Keratinocyte (primary cell): ENCODE measurements around the gene LHFPL6. TPM values are rescaled to one million over a fixed set of nuclear protein-coding genes. Genes with fewer than 3 reads are reported as not detected.

ENCODE experiments used
- DNase-seq: peaks from one replicate; pipeline ENCODE4 v3.0.0-alpha.2; 2011; ENCODE audit warnings: low read depth, missing footprints, low spot score
- FAIRE-seq: peaks from 2 replicates; lab custom pipeline; 2011; peaks lifted over from hg19 to GRCh38; lab: Jason Lieb, UNC
- H2AFZ ChIP-seq: 2 replicates; pipeline ENCODE4 v1.6.0; 2012; ENCODE audit warnings: low read length, control low read depth, inconsistent platforms; ENCODE audit not compliant: control insufficient read depth
- H3K27ac ChIP-seq: 2 replicates; pipeline ENCODE4 v1.5.1; 2011; ENCODE audit warnings: low read length; ENCODE audit not compliant: control insufficient read depth, insufficient read depth
- H3K27me3 ChIP-seq: 3 replicates; pipeline ENCODE4 v1.6.0; 2011; ENCODE audit warnings: low read length; ENCODE audit not compliant: control insufficient read depth, insufficient read depth; ENCODE audit errors: extremely low read depth
- H3K36me3 ChIP-seq, 2 experiments: 2 replicates in 1 of 2; 3 replicates in 1 of 2; pipeline ENCODE4 v1.5.1; 2011; ENCODE audit warnings: low read length in 2 of 2, mild to moderate bottlenecking in 1 of 2; ENCODE audit not compliant: control insufficient read depth in 2 of 2, insufficient read depth in 2 of 2; ENCODE audit errors: extremely low read depth in 1 of 2
- H3K4me1 ChIP-seq: 3 replicates; pipeline ENCODE4 v1.5.1; 2011; ENCODE audit warnings: low read length; ENCODE audit not compliant: control insufficient read depth, insufficient read depth; ENCODE audit errors: extremely low read depth
- H3K4me2 ChIP-seq: 3 replicates; pipeline ENCODE4 v1.6.0; 2011; ENCODE audit warnings: low read depth, low read length; ENCODE audit not compliant: control insufficient read depth, insufficient read depth; ENCODE audit errors: extremely low read depth
- H3K4me3 ChIP-seq, 3 experiments: fragments of 200-600 bp in 1 of 3; sonication (generic) in 1 of 3; 2 replicates in 2 of 3; 3 replicates in 1 of 3; pipeline ENCODE4 v1.5.1; 2011 to 2016; ENCODE audit warnings: low read length in 3 of 3, mild to moderate bottlenecking in 3 of 3, control low read depth in 2 of 3, inconsistent platforms in 1 of 3, low read depth in 1 of 3, mixed read lengths in 1 of 3, mixed run types in 1 of 3, moderate library complexity in 1 of 3; ENCODE audit not compliant: control insufficient read depth in 2 of 3, insufficient read depth in 2 of 3; ENCODE audit errors: extremely low read depth in 1 of 3
- H3K79me2 ChIP-seq: 2 replicates; pipeline ENCODE4 v1.6.0; 2012; ENCODE audit warnings: low read length; ENCODE audit not compliant: control insufficient read depth, insufficient read depth
- H3K9ac ChIP-seq: 3 replicates; pipeline ENCODE4 v1.6.0; 2011; ENCODE audit warnings: low read length; ENCODE audit not compliant: control insufficient read depth, insufficient read depth; ENCODE audit errors: extremely low read depth
- H3K9me1 ChIP-seq: 3 replicates; pipeline ENCODE4 v1.6.0; 2011; ENCODE audit warnings: low read length; ENCODE audit not compliant: control insufficient read depth, insufficient read depth; ENCODE audit errors: extremely low read depth
- H3K9me3 ChIP-seq: 2 replicates; pipeline ENCODE4 v1.5.1; 2012; ENCODE audit warnings: low read depth, low read length; ENCODE audit not compliant: control insufficient read depth
- H4K20me1 ChIP-seq: 3 replicates; pipeline ENCODE4 v1.6.0; 2011; ENCODE audit warnings: low read length; ENCODE audit not compliant: control insufficient read depth, insufficient read depth; ENCODE audit errors: extremely low read depth
- EZH2 ChIP-seq: IDR thresholded peaks from one replicate; pipeline ENCODE4 v1.6.1; 2012; ENCODE audit warnings: inconsistent platforms, mild to moderate bottlenecking, low read length, moderate library complexity
- dilution Hi-C: fragments of 300-500 bp; cut with MboI; formaldehyde crosslinking; loops from one replicate; pipeline ENCODE4 v1.7.0; 2020; ENCODE audit warnings: low sequenced_read_pairs; ENCODE audit not compliant: extremely low pct_ligation_motif_present
- polyA plus RNA-seq, 5 experiments: library from polyadenylated mRNA; depleted of rRNA in 3 of 5; stranded (reverse) in 3 of 5; stranded (forward) in 1 of 5; unstranded in 1 of 5; fragments of >200 nt; gene quantifications; 1 replicate in 1 of 5; 2 replicates in 3 of 5; 3 replicates in 1 of 5; pipeline versions ENCODE4 v1.2.1 to v1.2.3, GENCODE V29; 2011 to 2012; ENCODE audit warnings: missing spikeins in 2 of 5, low read depth in 1 of 5, low replicate concordance in 1 of 5
- TF ChIP-seq, protein P1 (sequence below), 3 experiments: IDR thresholded peaks in 1 of 3; conservative IDR thresholded peaks in 1 of 3; optimal IDR thresholded peaks in 1 of 3; 2 replicates in 2 of 3; 3 replicates in 1 of 3; pipeline versions ENCODE3 to v1.5.1; 2011; ENCODE audit warnings: low read length in 3 of 3, mild to moderate bottlenecking in 3 of 3, moderate library complexity in 2 of 3, control low read depth in 1 of 3, inconsistent platforms in 1 of 3; ENCODE audit not compliant: insufficient read depth in 2 of 3; ENCODE audit errors: extremely low read depth in 1 of 3

LHFPL6 gene
- polyA plus RNA-seq, 1 donor (not counting 4 experiments of a cell fraction or from before 2014, with no cell fraction given): 15.8 TPM

DNA sequence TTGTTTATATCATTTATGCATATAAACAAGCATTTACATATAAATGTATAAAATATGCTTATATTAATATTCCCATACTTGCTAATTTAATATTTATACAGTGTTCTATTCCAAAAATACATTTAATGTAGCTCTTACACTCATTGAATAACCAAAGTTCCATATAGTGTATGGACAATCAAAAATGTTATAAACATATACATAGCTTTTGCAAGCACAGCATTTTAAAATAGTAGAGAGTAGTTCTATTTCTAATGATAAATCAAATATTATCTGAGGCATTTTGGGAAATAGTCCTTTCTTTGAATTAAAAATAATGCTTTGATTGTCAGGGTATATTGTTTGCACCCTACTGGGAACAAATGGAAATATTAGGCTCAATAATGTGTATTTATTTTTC, 30.0 kb upstream of the LHFPL6 start:
- DNase-seq (no peak), FAIRE-seq (no peak)
- TF ChIP-seq, protein P1, sequence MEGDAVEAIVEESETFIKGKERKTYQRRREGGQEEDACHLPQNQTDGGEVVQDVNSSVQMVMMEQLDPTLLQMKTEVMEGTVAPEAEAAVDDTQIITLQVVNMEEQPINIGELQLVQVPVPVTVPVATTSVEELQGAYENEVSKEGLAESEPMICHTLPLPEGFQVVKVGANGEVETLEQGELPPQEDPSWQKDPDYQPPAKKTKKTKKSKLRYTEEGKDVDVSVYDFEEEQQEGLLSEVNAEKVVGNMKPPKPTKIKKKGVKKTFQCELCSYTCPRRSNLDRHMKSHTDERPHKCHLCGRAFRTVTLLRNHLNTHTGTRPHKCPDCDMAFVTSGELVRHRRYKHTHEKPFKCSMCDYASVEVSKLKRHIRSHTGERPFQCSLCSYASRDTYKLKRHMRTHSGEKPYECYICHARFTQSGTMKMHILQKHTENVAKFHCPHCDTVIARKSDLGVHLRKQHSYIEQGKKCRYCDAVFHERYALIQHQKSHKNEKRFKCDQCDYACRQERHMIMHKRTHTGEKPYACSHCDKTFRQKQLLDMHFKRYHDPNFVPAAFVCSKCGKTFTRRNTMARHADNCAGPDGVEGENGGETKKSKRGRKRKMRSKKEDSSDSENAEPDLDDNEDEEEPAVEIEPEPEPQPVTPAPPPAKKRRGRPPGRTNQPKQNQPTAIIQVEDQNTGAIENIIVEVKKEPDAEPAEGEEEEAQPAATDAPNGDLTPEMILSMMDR (optimal IDR thresholded peaks at IDR 0.05 in 1 of 3, IDR thresholded peaks at IDR 0.05 in 1 of 3, conservative IDR thresholded peaks at IDR 0.05 in 1 of 3; ENCODE audit: extremely low read depth in 1 of 3, insufficient read depth in 2 of 3, low read length in 3 of 3): no peak
- no peak for TF ChIP-seq EZH2
- H3K4me2 ChIP-seq: no peak overlapping the region
- no peak overlapping the region for H2AFZ ChIP-seq
- no peaks in the 10 kb centered on the region for H3K79me2 ChIP-seq
- H4K20me1 ChIP-seq: no peaks in the 10 kb centered on the region
- H3K9me1 ChIP-seq: no peaks in the 10 kb centered on the region
- no peaks in the 10 kb centered on the region for H3K36me3 ChIP-seq
- no peak overlapping the region for H3K27ac ChIP-seq
- H3K9me3 ChIP-seq: no peaks in the 10 kb centered on the region
- H3K4me1 ChIP-seq: no peaks in the 10 kb centered on the region
- dilution Hi-C loops: no loop called here
- no peak overlapping the region for H3K9ac ChIP-seq
- H3K27me3 ChIP-seq: peaks cover 10% of the 10 kb centered on the region
- H3K4me3 ChIP-seq: no peak overlapping the region

DNA sequence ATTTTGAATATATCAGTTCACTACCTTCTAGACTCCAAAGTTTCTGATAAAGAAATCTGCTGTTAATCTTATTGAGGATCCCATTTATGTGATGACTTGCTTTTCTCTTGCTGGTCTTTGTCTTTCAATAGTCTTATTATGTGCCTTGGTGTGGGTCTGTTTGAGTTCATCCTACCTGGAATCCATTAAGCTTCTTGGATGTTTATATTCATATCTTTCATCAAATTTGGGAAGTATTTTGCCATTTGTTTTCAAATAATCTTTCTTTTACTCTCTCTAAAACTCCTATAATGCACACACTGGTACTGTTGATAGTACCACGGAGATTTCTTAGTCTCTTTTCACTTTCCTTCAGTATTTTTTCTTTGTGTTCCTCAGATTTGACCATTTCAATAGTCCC, 28.3 kb upstream of the LHFPL6 start:
- Histone ChIP-seq H3K4me3 (no peak overlapping the region), H3K36me3 (no peaks in the 10 kb centered on the region), H3K27me3 (peaks cover 7% of the 10 kb centered on the region), H3K9me3 (no peaks in the 10 kb centered on the region), H3K4me2 (no peak overlapping the region), H3K9me1 (no peaks in the 10 kb centered on the region), H2AFZ (no peak overlapping the region), H3K27ac (no peak overlapping the region), H3K79me2 (no peaks in the 10 kb centered on the region), H3K4me1 (no peaks in the 10 kb centered on the region), H3K9ac (no peak overlapping the region), H4K20me1 (no peaks in the 10 kb centered on the region)
- FAIRE-seq (no peak), DNase-seq (no peak)
- TF ChIP-seq, protein P1 (optimal IDR thresholded peaks at IDR 0.05 in 1 of 3, IDR thresholded peaks at IDR 0.05 in 1 of 3, conservative IDR thresholded peaks at IDR 0.05 in 1 of 3; ENCODE audit: extremely low read depth in 1 of 3, insufficient read depth in 2 of 3, low read length in 3 of 3): no peak
- TF ChIP-seq EZH2: no peak
- dilution Hi-C loops: no loop called here
